HepG2 (cell line): ENCODE results near the gene PPP2R5C. TPM values are rescaled to one million over a fixed set of nuclear protein-coding genes. Genes with fewer than 3 reads are reported as not detected.

Experiments
- BRCA1 ChIP-seq: sonication (generic); formaldehyde crosslinking; IDR thresholded peaks from 2 replicates; pipeline ENCODE4 v1.4.0; 2020; ENCODE audit warnings: missing genetic modification reagents
- CC2D1A ChIP-seq: sonication (generic); formaldehyde crosslinking; IDR thresholded peaks from 2 replicates; pipeline ENCODE4 v1.8.1; 2023; ENCODE audit warnings: mild to moderate bottlenecking, missing genetic modification reagents
- ETS1 ChIP-seq: sonication (generic); formaldehyde crosslinking; IDR thresholded peaks from 2 replicates; pipeline ENCODE4 v1.4.0; 2020; ENCODE audit warnings: missing genetic modification reagents
- GPN1 ChIP-seq: sonication (generic); formaldehyde crosslinking; IDR thresholded peaks from 2 replicates; pipeline ENCODE4 v1.5.1; 2020; ENCODE audit warnings: missing genetic modification reagents, borderline replicate concordance
- HOXA9 ChIP-seq: sonication (generic); formaldehyde crosslinking; IDR thresholded peaks from 2 replicates; pipeline ENCODE4 v1.8.1; 2022; ENCODE audit warnings: missing genetic modification reagents, mild to moderate bottlenecking, moderate library complexity, borderline replicate concordance
- MEF2D ChIP-seq: sonication (generic); formaldehyde crosslinking; IDR thresholded peaks from 2 replicates; pipeline ENCODE4 v1.5.1; 2020; ENCODE audit warnings: mild to moderate bottlenecking, missing genetic modification reagents
- MXI1 ChIP-seq: IDR thresholded peaks from 3 replicates; pipeline ENCODE4 v1.6.1; 2012; ENCODE audit warnings: low read depth, low read length, inconsistent platforms, borderline replicate concordance
- NCOA5 ChIP-seq: sonication (generic); formaldehyde crosslinking; IDR thresholded peaks from 2 replicates; pipeline ENCODE4 v1.4.0; 2020; ENCODE audit warnings: missing genetic modification reagents
- NR2F2 ChIP-seq: IDR thresholded peaks from 2 replicates; pipeline ENCODE4 v1.6.1; 2012; ENCODE audit warnings: low read depth, inconsistent platforms, borderline replicate concordance
- PAF1 ChIP-seq: IDR thresholded peaks from 2 replicates; pipeline ENCODE4 v1.6.1; 2016; ENCODE audit warnings: missing genetic modification reagents, missing compliant biosample characterization
- PCBP1 ChIP-seq: fragments of 200-400 bp; formaldehyde crosslinking; IDR thresholded peaks from 2 replicates; pipeline ENCODE4 v1.6.1; 2017; ENCODE audit warnings: mild to moderate bottlenecking, low read depth, low read length, borderline replicate concordance
- RFX1 ChIP-seq: fragments of 450-650 bp; IDR thresholded peaks from 2 replicates; pipeline ENCODE4 v1.6.1; 2017
- SETDB1 ChIP-seq: sonication (generic); formaldehyde crosslinking; IDR thresholded peaks from 2 replicates; pipeline ENCODE4 v1.5.1; 2020; ENCODE audit warnings: missing genetic modification reagents, mild to moderate bottlenecking, borderline replicate concordance
- SMARCC2 ChIP-seq: fragments of 450-650 bp; IDR thresholded peaks from 2 replicates; pipeline ENCODE4 v1.6.1; 2017; ENCODE audit warnings: antibody characterized with exemption, mild to moderate bottlenecking
- SMC3 ChIP-seq: IDR thresholded peaks from 2 replicates; pipeline ENCODE4 v1.6.1; 2011; ENCODE audit warnings: low read length, improper control_type of control experiment
- TERF1 ChIP-seq: sonication (generic); formaldehyde crosslinking; IDR thresholded peaks from 2 replicates; pipeline ENCODE4 v1.8.0; 2022; ENCODE audit warnings: mild to moderate bottlenecking, missing genetic modification reagents, moderate library complexity
- TGIF2 ChIP-seq: IDR thresholded peaks from 2 replicates; pipeline ENCODE4 v1.6.1; 2016; ENCODE audit warnings: control low read depth, missing compliant biosample characterization
- ZMYM4 ChIP-seq: sonication (generic); formaldehyde crosslinking; IDR thresholded peaks from 2 replicates; pipeline ENCODE4 v1.8.1; 2023; ENCODE audit warnings: mild to moderate bottlenecking, missing genetic modification reagents
- ZNF17 ChIP-seq: sonication (generic); formaldehyde crosslinking; IDR thresholded peaks from 2 replicates; pipeline ENCODE4 v1.5.0; 2020; ENCODE audit warnings: mild to moderate bottlenecking, missing genetic modification reagents
- ZNF207 ChIP-seq: fragments of 450-650 bp; IDR thresholded peaks from 2 replicates; pipeline ENCODE4 v1.6.1; 2016; ENCODE audit warnings: antibody characterized with exemption, borderline replicate concordance
- ZNF251 ChIP-seq: sonication (generic); formaldehyde crosslinking; IDR thresholded peaks from 2 replicates; pipeline ENCODE4 v1.9.0; 2021; ENCODE audit warnings: mild to moderate bottlenecking, missing genetic modification reagents
- ZNF280B ChIP-seq: sonication (generic); formaldehyde crosslinking; IDR thresholded peaks from 2 replicates; pipeline ENCODE4 v1.5.0; 2020; ENCODE audit warnings: missing genetic modification reagents, mild to moderate bottlenecking, borderline replicate concordance
- ZNF292 ChIP-seq: sonication (generic); formaldehyde crosslinking; IDR thresholded peaks from 2 replicates; pipeline ENCODE4 v1.8.1; 2022; ENCODE audit warnings: mild to moderate bottlenecking, low read depth, missing genetic modification reagents, borderline replicate concordance
- ZNF33B ChIP-seq: sonication (generic); formaldehyde crosslinking; IDR thresholded peaks from 2 replicates; pipeline ENCODE4 v1.5.1; 2020; ENCODE audit warnings: mild to moderate bottlenecking, missing genetic modification reagents
- ZNF383 ChIP-seq: sonication (generic); formaldehyde crosslinking; IDR thresholded peaks from 2 replicates; pipeline ENCODE4 v1.4.0; 2020; ENCODE audit warnings: missing genetic modification reagents, mild to moderate bottlenecking, borderline replicate concordance
- ZNF563 ChIP-seq: sonication (generic); formaldehyde crosslinking; IDR thresholded peaks from 2 replicates; pipeline ENCODE4 v1.8.0; 2022; ENCODE audit warnings: mild to moderate bottlenecking, moderate library complexity, missing genetic modification reagents
- ZNF589 ChIP-seq: sonication (generic); formaldehyde crosslinking; conservative IDR thresholded peaks from 2 replicates; pipeline ENCODE4 v1.8.0; 2022; ENCODE audit warnings: mild to moderate bottlenecking, moderate library complexity, missing genetic modification reagents
- ZSCAN12 ChIP-seq: sonication (generic); formaldehyde crosslinking; IDR thresholded peaks from 2 replicates; pipeline ENCODE4 v1.9.0; 2021; ENCODE audit warnings: mild to moderate bottlenecking, missing genetic modification reagents
- polyA plus RNA-seq, 8 experiments: library from polyadenylated mRNA; depleted of rRNA in 3 of 8; stranded (reverse) in 7 of 8; unstranded in 1 of 8; fragments of >200 nt; fragmentation: Illumina TruSeq in 4 of 8; extraction: Trizol in 4 of 8; gene quantifications; 2 replicates each; pipeline versions ENCODE4 v1.2.1 to v1.2.3, GENCODE V29; 2011 to 2016; ENCODE audit warnings: low read depth in 4 of 8, missing spikeins in 1 of 8, mixed read lengths in 1 of 8; ENCODE audit not compliant: insufficient read depth in 1 of 8
- total RNA-seq, 5 experiments: library from RNA; depleted of rRNA; stranded (reverse); fragments of >200 nt; fragmentation: Illumina TruSeq; extraction: Trizol; gene quantifications; 2 replicates each; pipeline ENCODE4 v1.2.3, GENCODE V29; 2016; ENCODE audit warnings: low read depth in 1 of 5

Gene PPP2R5C
- total and polyA plus RNA-seq, 2 of the 13 experiments (the other 11 are each of a cell fraction or from before 2014, with no cell fraction given): 74.3 to 78.5 TPM

GRCh38 chr14:101961011-101961721 is 199.7 kb downstream of the PPP2R5C start (continued):
- TF ChIP-seq ZNF280B (peak; percentile 55; the same call in 1 of the 2 replicates), CC2D1A (CRISPR knock-in tag) (no peak), ZNF383 (CRISPR knock-in tag) (no peak), ZNF207 (no peak), TGIF2 (CRISPR knock-in tag) (0 out of 2 replicates have a peak, but pooled peaks have one; percentile 70), ZSCAN12 (CRISPR knock-in tag) (no peak), MEF2D (CRISPR knock-in tag) (no peak), TERF1 (CRISPR knock-in tag) (no peak), ZNF563 (no peak), PCBP1 (no peak), SMARCC2 (no peak), PAF1 (CRISPR knock-in tag) (no peak), ZMYM4 (CRISPR knock-in tag) (no peak; the same call in 1 of the 2 replicates), HOXA9 (no peak), MXI1 (0 out of 3 replicates have a peak, but pooled peaks have one; percentile 22), RFX1 (no peak), ETS1 (CRISPR knock-in tag) (no peak), NR2F2 (no peak), ZNF292 (CRISPR knock-in tag) (no peak), SMC3 (peak; percentile 73), ZNF33B (no peak), ZNF589 (CRISPR knock-in tag) (no peak), GPN1 (no peak), SETDB1 (CRISPR knock-in tag) (no peak), NCOA5 (CRISPR knock-in tag) (no peak), ZNF251 (no peak), BRCA1 (no peak), ZNF17 (CRISPR knock-in tag) (no peak)
